ENCODE data around the gene MERTK. TPM values are rescaled to one million over a fixed set of nuclear protein-coding genes. Genes with fewer than 3 reads are reported as not detected.

The MERTK gene
- total RNA-seq, 1 donor from 2014 or later: 7.2 TPM

Small RNA genes lying within 50 kb of the gene (small RNA-seq; reads per million reads assigned to genes)
- gene RN7SL297P: not detected

Other genes with a start within 250 kb of the MERTK start
- gene ANAPC1, start 14.4 kb upstream of the MERTK start, total RNA-seq: 73.9 TPM
- gene TMEM87B, start 156.7 kb downstream of the MERTK start, total RNA-seq: 15.3 TPM
- gene FBLN7, start 239.8 kb downstream of the MERTK start, total RNA-seq: 0.62 TPM